Fibroblast of mammary gland (primary cell): ENCODE results near the gene TTF1.

Experiments used
- DNase-seq: peaks from one replicate; pipeline ENCODE4 v3.0.0-alpha.2; 2010; ENCODE audit warnings: low read depth
- H3K4me3 ChIP-seq: 2 replicates; pipeline ENCODE4 v1.5.1; 2011; ENCODE audit warnings: low read depth, mild to moderate bottlenecking, low read length, moderate library complexity; ENCODE audit not compliant: control insufficient read depth
- CTCF ChIP-seq: conservative IDR thresholded peaks from 2 replicates; pipeline ENCODE4 v1.5.1; 2011; ENCODE audit warnings: low read depth, low read length, inconsistent platforms; ENCODE audit not compliant: control insufficient read depth, insufficient read depth

The TTF1 gene

GRCh38 chr9:132424857-132425674, 18.4 kb upstream of the TTF1 start:
- no peak for DNase-seq
- TF ChIP-seq CTCF: no peak
- no peak overlapping the region for H3K4me3 ChIP-seq

- TF ChIP-seq CTCF: no peak
- no peak for DNase-seq
- no peak overlapping the region for H3K4me3 ChIP-seq
Observed at GRCh38 chr9:132423503-132423902, 16.9 kb upstream of the TTF1 start.

- TF ChIP-seq CTCF: no peak
- no peak for DNase-seq
- no peak overlapping the region for H3K4me3 ChIP-seq
Observed at GRCh38 chr9:132422574-132422973, 15.9 kb upstream of the TTF1 start.

- no peak overlapping the region for H3K4me3 ChIP-seq
- TF ChIP-seq CTCF: no peak
- no peak for DNase-seq
Observed at GRCh38 chr9:132418726-132419363, 12.2 kb upstream of the TTF1 start.

GRCh38 chr9:132415181-132415580, 8.5 kb upstream of the TTF1 start:
- TF ChIP-seq CTCF: no peak
- no peak for DNase-seq
- H3K4me3 ChIP-seq: no peak overlapping the region

GRCh38 chr9:132414731-132415130, 8.1 kb upstream of the TTF1 start:
- no peak for DNase-seq
- H3K4me3 ChIP-seq: no peak overlapping the region

More at GRCh38 chr9:132414731-132415130, 8.1 kb upstream of the TTF1 start:
- no peak for TF ChIP-seq CTCF
